ENCODE measurements around the gene SOWAHA. TPM values are rescaled to one million over a fixed set of nuclear protein-coding genes. Genes with fewer than 3 reads are reported as not detected.

Gene SOWAHA
- polyA plus RNA-seq, 3 donors: not detected

GRCh38 chr5:132823481-132824050, 10.5 kb downstream of the SOWAHA start:
- Histone ChIP-seq H3K4me1 (ENCODE audit: control insufficient read depth in 1 of 2, insufficient read depth in 2 of 2, low read length in 2 of 2) (peaks cover 12 to 31% of the 10 kb centered on the region in 2 donors), H3K9me3 (replicated peaks in 1 of 2; ENCODE audit: control insufficient read depth in 1 of 2, insufficient read depth in 1 of 2, low read length in 2 of 2) (peaks cover 0 to 17% of the 10 kb centered on the region in 2 donors), H3K79me2 (ENCODE audit: insufficient read depth, low read length) (peaks cover under 1% of the 10 kb centered on the region), H3K36me3 (replicated peaks in 1 of 2; ENCODE audit: control insufficient read depth in 1 of 2, insufficient read depth in 2 of 2, low read length in 2 of 2) (peaks cover 0 to 35% of the 10 kb centered on the region in 2 donors), H3K4me3 (replicated peaks in 1 of 3; ENCODE audit: low read depth in 2 of 3, low read length in 3 of 3) (no peak overlapping the region), H3K27me3 (ENCODE audit: control insufficient read depth in 2 of 2, insufficient read depth in 2 of 2, low read length in 2 of 2) (peaks cover 54 to 90% of the 10 kb centered on the region in 2 donors), H3K9ac (ENCODE audit: insufficient read depth, low read length, poor library complexity, severe bottlenecking) (no peak overlapping the region), H2AFZ (ENCODE audit: insufficient read depth, low read depth, low read length, poor library complexity, severe bottlenecking) (no peak overlapping the region), H3K27ac (ENCODE audit: low read depth in 1 of 2, low read length in 2 of 2) (no peak overlapping the region), H4K20me1 (ENCODE audit: insufficient read depth, low read length) (peaks cover 73% of the 10 kb centered on the region), H3K4me2 (replicated peaks; ENCODE audit: extremely low read depth, low read length, poor library complexity, severe bottlenecking) (peak overlapping the region; percentile 25)
- TF ChIP-seq CTCF (IDR thresholded peaks at IDR 0.05): no peak
- WGBS (ENCODE audit: insufficient coverage): 86% methylated on average over 6 of the region's 7 CpGs
- H3K27ac Mint-ChIP-seq: no peak overlapping the region
- peaks cover 0 to 28% (median 15%) of the 10 kb centered on the region in 7 donors for H3K9me3 Mint-ChIP-seq
- intact Hi-C loops (cut with micrococcal nuclease): loop anchor here in 1 of 2 donors (5.0 to 10.0 kb wide), 2 partner anchors 319 to 436 kb away; no protein-coding TSS in a partner anchor
- H3K27me3 Mint-ChIP-seq (ENCODE audit: low read depth in 3 of 3): peaks cover 79 to 96% (median 85%) of the 10 kb centered on the region in 3 donors
- H3K4me3 Mint-ChIP-seq: peak overlapping the region in 1 of 2 donors; percentile 77
- peaks cover 34% of the 10 kb centered on the region for H3K4me1 Mint-ChIP-seq
- H3K36me3 Mint-ChIP-seq: peaks cover 31 to 32% of the 10 kb centered on the region in 2 donors
- no peak for DNase-seq

- H3K27ac Mint-ChIP-seq: no peak overlapping the region
- H2AFZ ChIP-seq (ENCODE audit: insufficient read depth, low read depth, low read length, poor library complexity, severe bottlenecking): no peak overlapping the region
- H3K36me3 Mint-ChIP-seq: peaks cover 38% of the 10 kb centered on the region in 2 donors
- H3K27me3 Mint-ChIP-seq (ENCODE audit: low read depth in 3 of 3): peaks cover 79 to 96% (median 85%) of the 10 kb centered on the region in 3 donors
- peaks cover 37% of the 10 kb centered on the region for H3K4me1 Mint-ChIP-seq
- no peak overlapping the region for H3K27ac ChIP-seq (ENCODE audit: low read depth in 1 of 2, low read length in 2 of 2)
- peaks cover 51 to 90% of the 10 kb centered on the region in 2 donors for H3K27me3 ChIP-seq (ENCODE audit: control insufficient read depth in 2 of 2, insufficient read depth in 2 of 2, low read length in 2 of 2)
- DNase-seq: no peak
- no peak overlapping the region for H3K9ac ChIP-seq (ENCODE audit: insufficient read depth, low read length, poor library complexity, severe bottlenecking)
- peaks cover 14 to 37% of the 10 kb centered on the region in 2 donors for H3K4me1 ChIP-seq (ENCODE audit: control insufficient read depth in 1 of 2, insufficient read depth in 2 of 2, low read length in 2 of 2)
- peaks cover 81% of the 10 kb centered on the region for H4K20me1 ChIP-seq (ENCODE audit: insufficient read depth, low read length)
- intact Hi-C loops (cut with micrococcal nuclease): loop anchor here in 1 of 2 donors (5.0 to 10.0 kb wide), 2 partner anchors 320 to 437 kb away; no protein-coding TSS in a partner anchor
- peaks cover 0 to 25% (median 13%) of the 10 kb centered on the region in 7 donors for H3K9me3 Mint-ChIP-seq
- H3K9me3 ChIP-seq (replicated peaks in 1 of 2; ENCODE audit: control insufficient read depth in 1 of 2, insufficient read depth in 1 of 2, low read length in 2 of 2): peaks cover 0 to 17% of the 10 kb centered on the region in 2 donors
- H3K4me2 ChIP-seq (replicated peaks; ENCODE audit: extremely low read depth, low read length, poor library complexity, severe bottlenecking): no peak overlapping the region
- WGBS (ENCODE audit: insufficient coverage): 93% methylated on average over 2 of the region's 3 CpGs
- peaks cover 7% of the 10 kb centered on the region for H3K79me2 ChIP-seq (ENCODE audit: insufficient read depth, low read length)
- H3K4me3 Mint-ChIP-seq: peak overlapping the region in 1 of 2 donors; percentile 77
- no peak for TF ChIP-seq CTCF (IDR thresholded peaks at IDR 0.05)
- H3K4me3 ChIP-seq (replicated peaks in 1 of 3; ENCODE audit: low read depth in 2 of 3, low read length in 3 of 3): no peak overlapping the region
- peaks cover 0 to 37% of the 10 kb centered on the region in 2 donors for H3K36me3 ChIP-seq (replicated peaks in 1 of 2; ENCODE audit: control insufficient read depth in 1 of 2, insufficient read depth in 2 of 2, low read length in 2 of 2)
Observed at GRCh38 chr5:132824426-132824825, 11.3 kb downstream of the SOWAHA start.

Data from CD14-positive monocyte (primary cell).